Neutrophil (primary cell): ENCODE results near the gene SKOR1.

Experiments used
- H3K27ac ChIP-seq: fragments of 200-600 bp; sonication (generic); 2 replicates; pipeline ENCODE4 v1.5.1; 2016; ENCODE audit warnings: mild to moderate bottlenecking, moderate library complexity
- H3K27me3 ChIP-seq: fragments of 200-600 bp; sonication (generic); 2 replicates; pipeline ENCODE4 v1.6.0; 2016; ENCODE audit warnings: mild to moderate bottlenecking
- H3K36me3 ChIP-seq: fragments of 200-600 bp; sonication (generic); 2 replicates; pipeline ENCODE4 v1.5.1; 2017
- H3K4me1 ChIP-seq, 2 experiments: fragments of 200-600 bp in 1 of 2; sonication (generic) in 1 of 2; 1 replicate in 1 of 2; 2 replicates in 1 of 2; pipeline versions ENCODE4 v1.5.1 to v1.6.1; 2013 to 2016; ENCODE audit warnings: low read depth in 1 of 2, low read length in 1 of 2, mild to moderate bottlenecking in 1 of 2, moderate library complexity in 1 of 2; ENCODE audit not compliant: control insufficient read depth in 1 of 2, insufficient read depth in 1 of 2
- H3K4me3 ChIP-seq, 2 experiments: fragments of 200-600 bp in 1 of 2; sonication (generic) in 1 of 2; 1 replicate in 1 of 2; 2 replicates in 1 of 2; pipeline ENCODE4 v1.5.1; 2013 to 2016; ENCODE audit warnings: low read depth in 1 of 2, low read length in 1 of 2, mild to moderate bottlenecking in 1 of 2, moderate library complexity in 1 of 2
- H3K9me3 ChIP-seq: fragments of 200-600 bp; sonication (generic); 2 replicates; pipeline ENCODE4 v1.5.1; 2016
- CTCF ChIP-seq: fragments of 200-600 bp; sonication (generic); IDR thresholded peaks from 2 replicates; pipeline ENCODE4 v1.5.1; 2016; ENCODE audit warnings: antibody characterized with exemption

SKOR1 gene

DNA sequence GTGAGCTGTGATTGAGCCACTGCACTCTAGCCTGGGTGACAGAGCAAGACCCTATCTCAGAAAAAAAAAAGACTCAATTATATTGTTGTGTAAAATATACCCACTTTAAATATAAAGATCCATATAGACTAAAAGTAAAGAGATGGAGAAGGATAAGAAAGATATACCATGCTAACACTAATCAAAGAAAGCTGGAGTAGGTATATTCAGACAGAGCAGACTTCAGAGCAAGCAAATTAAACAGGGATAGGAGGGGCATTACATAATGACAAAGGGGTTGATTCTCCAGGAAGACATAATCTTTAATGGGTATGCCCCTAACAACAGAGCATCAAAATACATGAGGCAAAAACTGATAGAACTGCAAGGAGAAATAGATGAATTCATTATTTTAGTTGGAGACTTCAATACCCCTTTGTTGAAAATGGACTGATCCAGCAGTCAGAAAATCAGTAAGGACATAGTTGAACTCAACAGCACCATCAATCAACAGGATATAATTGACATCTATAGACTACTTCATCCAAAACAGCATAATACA is 45.6 kb downstream of the SKOR1 start:
- Histone ChIP-seq H3K4me3 (no peak overlapping the region), H3K27me3 (no peaks in the 10 kb centered on the region), H3K4me1 (no peaks in the 10 kb centered on the region), H3K9me3 (no peaks in the 10 kb centered on the region), H3K36me3 (no peaks in the 10 kb centered on the region), H3K27ac (no peak overlapping the region)
- TF ChIP-seq CTCF = no peak

- H3K36me3 ChIP-seq = no peaks in the 10 kb centered on the region
- no peak for TF ChIP-seq CTCF
- no peaks in the 10 kb centered on the region for H3K27me3 ChIP-seq
Measured at GRCh38 chr15:67873777-67874176, 48.5 kb downstream of the SKOR1 start.

DNA sequence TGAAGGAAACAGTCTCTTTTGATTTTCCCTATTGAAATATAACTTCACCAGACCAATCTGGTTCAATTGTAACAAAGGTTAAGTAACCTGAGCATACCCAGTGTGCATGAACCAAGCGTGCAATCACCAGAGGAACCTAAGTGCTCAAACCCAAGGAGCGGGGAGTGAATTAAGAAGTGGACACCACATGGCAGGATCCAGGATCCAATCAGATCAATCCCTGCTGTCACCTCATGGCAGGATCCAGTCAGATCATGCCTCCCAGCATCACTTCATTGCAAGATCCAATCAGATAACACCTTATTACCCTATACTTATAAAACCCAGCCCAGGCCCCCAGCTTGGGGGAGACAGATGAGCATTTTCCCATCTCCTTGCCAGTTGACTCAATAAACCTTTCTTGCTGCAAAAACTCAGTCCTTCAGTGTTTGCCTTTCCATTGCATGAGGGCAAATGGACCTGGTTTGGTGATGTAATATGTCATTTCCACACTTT is 53.5 kb downstream of the SKOR1 start:
- Histone ChIP-seq H3K36me3 (no peaks in the 10 kb centered on the region), H3K4me1 (peaks cover 52 to 55% of the 10 kb centered on the region in 2 experiments), H3K9me3 (no peaks in the 10 kb centered on the region), H3K27ac (peak overlapping the region; percentile 77), H3K27me3 (no peaks in the 10 kb centered on the region), H3K4me3 (no peak overlapping the region)
- no peak for TF ChIP-seq CTCF

More at GRCh38 chr15:67873777-67874176, 48.5 kb downstream of the SKOR1 start:
- H3K4me1 ChIP-seq = peaks cover 2 to 5% of the 10 kb centered on the region in 2 experiments
- no peak overlapping the region for H3K27ac ChIP-seq
- no peak overlapping the region for H3K4me3 ChIP-seq
- H3K9me3 ChIP-seq = no peaks in the 10 kb centered on the region

DNA sequence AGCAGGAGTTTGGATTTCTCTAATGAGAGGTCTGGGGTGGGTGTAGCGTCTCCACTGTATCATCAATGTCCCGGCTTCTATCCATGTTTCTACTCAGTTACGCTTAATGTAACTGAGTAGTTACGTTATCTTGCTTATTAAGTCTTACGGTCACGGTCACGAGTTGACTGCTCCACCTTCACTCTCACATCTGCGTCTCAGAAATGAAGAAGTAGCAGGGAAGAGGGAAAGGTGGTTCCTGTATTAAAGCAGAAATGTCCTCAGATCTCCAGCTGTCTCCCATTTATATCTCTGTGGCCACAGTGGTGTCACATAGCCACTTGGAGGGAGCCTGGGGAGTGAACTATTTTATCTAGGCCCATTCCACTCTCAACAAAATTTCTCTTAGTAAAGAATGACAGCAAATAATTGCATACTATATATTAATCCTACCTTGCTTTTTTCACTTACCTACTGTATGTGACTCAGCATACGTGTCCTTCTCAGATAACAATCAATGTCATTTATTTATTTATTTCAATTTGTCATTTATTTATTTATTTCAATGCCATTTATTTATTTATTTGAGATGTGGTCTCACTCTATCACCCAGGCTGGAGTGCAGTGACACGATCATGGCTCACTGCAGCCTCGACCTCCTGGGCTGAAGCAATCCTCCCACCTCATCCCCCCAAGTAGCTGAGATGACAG is 54.3 kb downstream of the SKOR1 start:
- Histone ChIP-seq H3K27ac (peak overlapping the region; percentile 77), H3K27me3 (no peaks in the 10 kb centered on the region), H3K4me1 (peaks cover 60 to 63% of the 10 kb centered on the region in 2 experiments), H3K36me3 (no peaks in the 10 kb centered on the region), H3K4me3 (peak overlapping the region in 1 of 2 experiments; percentile 24), H3K9me3 (no peaks in the 10 kb centered on the region)
- no peak for TF ChIP-seq CTCF

GRCh38 chr15:67880651-67881182 is 55.4 kb downstream of the SKOR1 start:
- Histone ChIP-seq H3K27me3 (no peaks in the 10 kb centered on the region), H3K27ac (peak overlapping the region; percentile 77), H3K4me1 (peaks cover 66 to 71% of the 10 kb centered on the region in 2 experiments), H3K9me3 (no peaks in the 10 kb centered on the region), H3K36me3 (no peaks in the 10 kb centered on the region), H3K4me3 (peak overlapping the region in 1 of 2 experiments; percentile 24)
- no peak for TF ChIP-seq CTCF
